ENCODE data around the gene KLC3.
A peak's percentile ranks its signal among the peaks of the same experiment; 100 is the strongest.

KLC3 gene

GRCh38 chr19:45339629-45340028 is 921 bp upstream of the KLC3 start:
- DNase-seq (ENCODE audit: low read depth), result no peak
- no peak overlapping the region for H3K4me3 ChIP-seq (ENCODE audit: control insufficient read depth, low read depth, low read length)
- TF ChIP-seq CTCF (conservative IDR thresholded peaks at IDR 0.05; ENCODE audit: control insufficient read depth, insufficient read depth, low read depth, low read length), result no peak

GRCh38 chr19:45340899-45341453 is 426 bp downstream of the KLC3 start:
- peak; percentile 7 for DNase-seq (ENCODE audit: low read depth)
- no peak overlapping the region for H3K4me3 ChIP-seq (ENCODE audit: control insufficient read depth, low read depth, low read length)
- TF ChIP-seq CTCF (conservative IDR thresholded peaks at IDR 0.05; ENCODE audit: control insufficient read depth, insufficient read depth, low read depth, low read length), result no peak

- DNase-seq (ENCODE audit: low read depth), result no peak
Observed at GRCh38 chr19:45342911-45343310, 2.4 kb downstream of the KLC3 start.

GRCh38 chr19:45344621-45345505 is 4.3 kb downstream of the KLC3 start:
- DNase-seq (ENCODE audit: low read depth), result no peak
- H3K4me3 ChIP-seq (ENCODE audit: control insufficient read depth, low read depth, low read length), result no peak overlapping the region
- TF ChIP-seq CTCF (conservative IDR thresholded peaks at IDR 0.05; ENCODE audit: control insufficient read depth, insufficient read depth, low read depth, low read length), result no peak

More at GRCh38 chr19:45342911-45343310, 2.4 kb downstream of the KLC3 start:
- H3K4me3 ChIP-seq (ENCODE audit: control insufficient read depth, low read depth, low read length), result no peak overlapping the region
- TF ChIP-seq CTCF (conservative IDR thresholded peaks at IDR 0.05; ENCODE audit: control insufficient read depth, insufficient read depth, low read depth, low read length), result no peak

- no peak for TF ChIP-seq CTCF (conservative IDR thresholded peaks at IDR 0.05; ENCODE audit: control insufficient read depth, insufficient read depth, low read depth, low read length)
- H3K4me3 ChIP-seq (ENCODE audit: control insufficient read depth, low read depth, low read length), result no peak overlapping the region
- DNase-seq (ENCODE audit: low read depth), result no peak
Observed at GRCh38 chr19:45345506-45345860, 4.9 kb downstream of the KLC3 start.

GRCh38 chr19:45346449-45346848 is 5.9 kb downstream of the KLC3 start:
- TF ChIP-seq CTCF (conservative IDR thresholded peaks at IDR 0.05; ENCODE audit: control insufficient read depth, insufficient read depth, low read depth, low read length), result no peak
- H3K4me3 ChIP-seq (ENCODE audit: control insufficient read depth, low read depth, low read length), result no peak overlapping the region
- no peak for DNase-seq (ENCODE audit: low read depth)
